HEK293T (cell line): ENCODE measurements around the gene KLF15.

Source experiments
- ARNT ChIP-seq: fragments of 450-650 bp; IDR thresholded peaks from 2 replicates; pipeline ENCODE4 v1.6.1; 2017; ENCODE audit warnings: mild to moderate bottlenecking
- ELF4 ChIP-seq: fragments of 450-650 bp; IDR thresholded peaks from 2 replicates; pipeline ENCODE4 v1.6.1; 2017; ENCODE audit warnings: antibody characterized with exemption
- FOXK2 ChIP-seq: fragments of 450-650 bp; IDR thresholded peaks from 2 replicates; pipeline ENCODE4 v1.6.1; 2016; ENCODE audit warnings: mild to moderate bottlenecking
- LEF1 ChIP-seq: fragments of 450-650 bp; IDR thresholded peaks from 2 replicates; pipeline ENCODE4 v1.6.1; 2017; ENCODE audit warnings: mild to moderate bottlenecking, borderline replicate concordance
- SP1 ChIP-seq: fragments of 450-650 bp; IDR thresholded peaks from 2 replicates; pipeline ENCODE4 v1.6.1; 2017

GRCh38 chr3:126312341-126312740, 44.9 kb downstream of the KLF15 start:
- TF ChIP-seq FOXK2, result no peak
- TF ChIP-seq ELF4, result no peak
- TF ChIP-seq SP1, result no peak
- no peak for TF ChIP-seq ARNT
- TF ChIP-seq LEF1, result no peak
